PFSK-1 (cell line): ENCODE measurements around the gene ARHGEF11.

Source experiments
- FOXP2 ChIP-seq: optimal IDR thresholded peaks from 2 replicates; pipeline ENCODE3; 2011; ENCODE audit warnings: borderline replicate concordance, control low read depth, inconsistent platforms; ENCODE audit not compliant: insufficient read depth; ENCODE audit errors: extremely low read length, extremely low read depth
- POLR2AphosphoS5 ChIP-seq: IDR thresholded peaks from 2 replicates; pipeline ENCODE4 v1.6.1; 2012; ENCODE audit warnings: low read depth, mild to moderate bottlenecking, control low read depth, low read length, moderate library complexity
- SIN3A ChIP-seq: IDR thresholded peaks from 2 replicates; pipeline ENCODE4 v1.6.1; 2012; ENCODE audit warnings: mild to moderate bottlenecking, low read length, moderate library complexity, borderline replicate concordance; ENCODE audit not compliant: insufficient read depth
- TAF1 ChIP-seq: IDR thresholded peaks from 2 replicates; pipeline ENCODE4 v1.6.1; 2012; ENCODE audit warnings: low read length, control low read depth, borderline replicate concordance; ENCODE audit not compliant: insufficient read depth
- TF ChIP-seq, protein P1 (sequence below), 2 experiments: IDR thresholded peaks; 2 replicates each; pipeline versions ENCODE4 v1.6.1 to v1.8.0; 2011 to 2012; ENCODE audit warnings: low read depth in 2 of 2, low read length in 2 of 2, control low read depth in 1 of 2, inconsistent platforms in 1 of 2, mild to moderate bottlenecking in 1 of 2, moderate library complexity in 1 of 2; ENCODE audit not compliant: insufficient read depth in 1 of 2

The ARHGEF11 gene

DNA sequence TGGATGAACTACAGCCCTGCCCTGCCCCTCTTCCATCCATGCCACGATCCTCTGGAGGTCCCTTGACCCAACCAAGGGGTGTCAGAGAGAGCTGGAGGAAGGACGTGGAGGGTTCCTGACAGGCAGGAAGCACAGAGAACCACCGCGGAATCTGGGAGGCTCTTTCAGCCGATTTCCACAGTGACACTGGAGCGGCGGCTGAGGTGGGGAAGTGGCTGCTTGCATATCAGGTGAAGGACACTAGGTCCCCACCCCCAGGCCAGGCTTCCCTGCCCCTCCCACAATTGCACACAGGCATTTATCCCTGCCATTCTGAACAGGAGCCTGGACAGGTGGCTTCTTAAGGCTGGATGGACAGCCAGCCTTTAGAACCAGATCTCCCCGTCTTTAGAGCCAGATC is 107.7 kb downstream of the ARHGEF11 start:
- TF ChIP-seq POLR2AphosphoS5 (no peak), SIN3A (no peak), TAF1 (no peak), FOXP2 (no peak)
- TF ChIP-seq, protein P1, sequence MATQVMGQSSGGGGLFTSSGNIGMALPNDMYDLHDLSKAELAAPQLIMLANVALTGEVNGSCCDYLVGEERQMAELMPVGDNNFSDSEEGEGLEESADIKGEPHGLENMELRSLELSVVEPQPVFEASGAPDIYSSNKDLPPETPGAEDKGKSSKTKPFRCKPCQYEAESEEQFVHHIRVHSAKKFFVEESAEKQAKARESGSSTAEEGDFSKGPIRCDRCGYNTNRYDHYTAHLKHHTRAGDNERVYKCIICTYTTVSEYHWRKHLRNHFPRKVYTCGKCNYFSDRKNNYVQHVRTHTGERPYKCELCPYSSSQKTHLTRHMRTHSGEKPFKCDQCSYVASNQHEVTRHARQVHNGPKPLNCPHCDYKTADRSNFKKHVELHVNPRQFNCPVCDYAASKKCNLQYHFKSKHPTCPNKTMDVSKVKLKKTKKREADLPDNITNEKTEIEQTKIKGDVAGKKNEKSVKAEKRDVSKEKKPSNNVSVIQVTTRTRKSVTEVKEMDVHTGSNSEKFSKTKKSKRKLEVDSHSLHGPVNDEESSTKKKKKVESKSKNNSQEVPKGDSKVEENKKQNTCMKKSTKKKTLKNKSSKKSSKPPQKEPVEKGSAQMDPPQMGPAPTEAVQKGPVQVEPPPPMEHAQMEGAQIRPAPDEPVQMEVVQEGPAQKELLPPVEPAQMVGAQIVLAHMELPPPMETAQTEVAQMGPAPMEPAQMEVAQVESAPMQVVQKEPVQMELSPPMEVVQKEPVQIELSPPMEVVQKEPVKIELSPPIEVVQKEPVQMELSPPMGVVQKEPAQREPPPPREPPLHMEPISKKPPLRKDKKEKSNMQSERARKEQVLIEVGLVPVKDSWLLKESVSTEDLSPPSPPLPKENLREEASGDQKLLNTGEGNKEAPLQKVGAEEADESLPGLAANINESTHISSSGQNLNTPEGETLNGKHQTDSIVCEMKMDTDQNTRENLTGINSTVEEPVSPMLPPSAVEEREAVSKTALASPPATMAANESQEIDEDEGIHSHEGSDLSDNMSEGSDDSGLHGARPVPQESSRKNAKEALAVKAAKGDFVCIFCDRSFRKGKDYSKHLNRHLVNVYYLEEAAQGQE (IDR thresholded peaks at IDR 0.05; ENCODE audit: insufficient read depth in 1 of 2, low read depth in 2 of 2, low read length in 2 of 2): no peak

- TF ChIP-seq POLR2AphosphoS5: no peak
- TF ChIP-seq, protein P1 (IDR thresholded peaks at IDR 0.05; ENCODE audit: insufficient read depth in 1 of 2, low read depth in 2 of 2, low read length in 2 of 2): no peak
- TF ChIP-seq SIN3A: no peak
- no peak for TF ChIP-seq TAF1
Measured at GRCh38 chr1:156936721-156937220, 108.8 kb downstream of the ARHGEF11 start.

- TF ChIP-seq, protein P1 (IDR thresholded peaks at IDR 0.05; ENCODE audit: insufficient read depth in 1 of 2, low read depth in 2 of 2, low read length in 2 of 2): no peak
- TF ChIP-seq FOXP2 (no peak), SIN3A (no peak), TAF1 (no peak), POLR2AphosphoS5 (no peak)
Measured at GRCh38 chr1:156936191-156936590, 109.4 kb downstream of the ARHGEF11 start.

GRCh38 chr1:156935505-156936128 is 109.9 kb downstream of the ARHGEF11 start:
- TF ChIP-seq TAF1: no peak
- TF ChIP-seq, protein P1 (IDR thresholded peaks at IDR 0.05; ENCODE audit: insufficient read depth in 1 of 2, low read depth in 2 of 2, low read length in 2 of 2): no peak
- TF ChIP-seq FOXP2: no peak
- TF ChIP-seq SIN3A: no peak
- TF ChIP-seq POLR2AphosphoS5: no peak

DNA sequence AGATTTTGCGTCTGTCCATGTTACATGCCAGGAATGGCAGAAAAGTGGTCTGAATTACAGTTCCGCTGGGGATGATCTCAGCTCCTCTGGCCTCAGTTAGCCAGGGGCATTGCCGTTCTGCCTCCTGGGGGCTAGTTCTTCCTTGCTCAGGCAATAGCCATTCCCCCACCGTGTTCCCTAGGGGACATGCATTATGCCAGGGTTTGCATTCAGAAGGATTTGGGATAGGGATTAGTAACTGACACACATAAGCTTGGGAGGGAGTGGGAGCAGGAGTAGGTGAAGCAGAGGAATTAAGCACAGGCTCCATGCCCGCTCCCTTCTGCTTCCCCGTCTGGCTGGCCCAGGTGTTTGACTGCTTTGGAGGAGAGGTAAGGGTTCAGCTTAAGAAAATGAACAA is 112.4 kb downstream of the ARHGEF11 start:
- no peak for TF ChIP-seq SIN3A
- TF ChIP-seq, protein P1 (IDR thresholded peaks at IDR 0.05; ENCODE audit: insufficient read depth in 1 of 2, low read depth in 2 of 2, low read length in 2 of 2): no peak
